GM23338 (cell line): ENCODE measurements around the gene RPTOR. TPM values are rescaled to one million over a fixed set of nuclear protein-coding genes. Genes with fewer than 3 reads are reported as not detected.
A peak's percentile ranks its signal among the peaks of the same experiment; 100 is the strongest.

Source experiments
- ATAC-seq: fragments of 200-7000 bp; cut with Tn5 transposase; 3 replicates; pipeline ENCODE4 v1.9.1; 2020
- DNase-seq: peaks from one replicate; pipeline ENCODE4 v3.0.0-alpha.2; 2015; ENCODE audit warnings: low spot score
- H2AFZ ChIP-seq: fragments of 200-600 bp; sonication (generic); 2 replicates; pipeline ENCODE4 v1.8.0; 2016; ENCODE audit warnings: antibody characterized with exemption, mild to moderate bottlenecking, moderate library complexity
- H3F3A ChIP-seq: fragments of 200-600 bp; sonication (generic); replicated peaks from 2 replicates; pipeline ENCODE4 v1.8.0; 2017; ENCODE audit warnings: antibody characterized with exemption, mixed run types, low read depth
- H3K27ac ChIP-seq: fragments of 200-600 bp; sonication (generic); 2 replicates; pipeline ENCODE4 v1.6.1; 2016; ENCODE audit warnings: low read depth
- H3K27me3 ChIP-seq: fragments of 200-600 bp; sonication (generic); 2 replicates; pipeline ENCODE4 v1.8.0; 2016; ENCODE audit warnings: mild to moderate bottlenecking, mixed run types, moderate library complexity; ENCODE audit not compliant: insufficient read depth
- H3K36me3 ChIP-seq: fragments of 200-600 bp; sonication (generic); 2 replicates; pipeline ENCODE4 v1.8.0; 2016; ENCODE audit warnings: mild to moderate bottlenecking; ENCODE audit not compliant: insufficient read depth
- H3K4me1 ChIP-seq: fragments of 200-600 bp; sonication (generic); 2 replicates; pipeline ENCODE4 v1.8.0; 2016; ENCODE audit warnings: mild to moderate bottlenecking, moderate library complexity; ENCODE audit not compliant: insufficient read depth
- H3K4me2 ChIP-seq: fragments of 200-600 bp; sonication (generic); 2 replicates; pipeline ENCODE4 v1.7.1; 2017; ENCODE audit warnings: mixed run types
- H3K4me3 ChIP-seq: fragments of 200-600 bp; sonication (generic); 2 replicates; pipeline ENCODE4 v1.6.1; 2016; ENCODE audit warnings: mixed run types
- H3K79me2 ChIP-seq: fragments of 200-600 bp; sonication (generic); replicated peaks from 2 replicates; pipeline ENCODE4 v1.8.0; 2017; ENCODE audit warnings: mild to moderate bottlenecking; ENCODE audit not compliant: insufficient read depth
- H3K9me2 ChIP-seq: fragments of 200-600 bp; sonication (generic); 2 replicates; pipeline ENCODE4 v1.8.0; 2017; ENCODE audit not compliant: insufficient read depth
- H4K20me1 ChIP-seq: fragments of 200-600 bp; sonication (generic); replicated peaks from 2 replicates; pipeline ENCODE4 v1.8.0; 2017; ENCODE audit warnings: mild to moderate bottlenecking; ENCODE audit not compliant: insufficient read depth
- H3K27ac Mint-ChIP-seq: 2 replicates; pipeline ENCODE4 v1.8.0; 2020; ENCODE audit warnings: inconsistent platforms, mild to moderate bottlenecking, moderate library complexity, mixed read lengths
- H3K27me3 Mint-ChIP-seq: 3 replicates; pipeline ENCODE4 v1.8.0; 2022; ENCODE audit warnings: low read depth, mild to moderate bottlenecking, moderate library complexity, mixed read lengths, inconsistent platforms; ENCODE audit not compliant: insufficient read depth, poor library complexity
- H3K36me3 Mint-ChIP-seq: 3 replicates; pipeline ENCODE4 v1.8.0; 2021; ENCODE audit warnings: low read depth, mild to moderate bottlenecking, inconsistent platforms, moderate library complexity, mixed read lengths
- H3K4me1 Mint-ChIP-seq: 3 replicates; pipeline ENCODE4 v1.8.0; 2020; ENCODE audit warnings: mild to moderate bottlenecking, inconsistent platforms, mixed read lengths
- H3K4me3 Mint-ChIP-seq: 3 replicates; pipeline ENCODE4 v1.8.0; 2021; ENCODE audit warnings: moderate library complexity, mild to moderate bottlenecking, inconsistent platforms, mixed read lengths
- H3K9me3 Mint-ChIP-seq: 3 replicates; pipeline ENCODE4 v1.8.0; 2020; ENCODE audit warnings: moderate library complexity, mild to moderate bottlenecking, inconsistent platforms, mixed read lengths
- CREB1 ChIP-seq: fragments of 250-450 bp; sonication (Bioruptor Pico); IDR thresholded peaks from 2 replicates; pipeline ENCODE4 v1.5.0; 2020; ENCODE audit warnings: low read depth, mild to moderate bottlenecking, moderate library complexity
- CTCF ChIP-seq, 2 experiments: fragments of 200-600 bp in 1 of 2; sonication (generic) in 1 of 2; conservative IDR thresholded peaks; 2 replicates each; pipeline versions ENCODE4 v1.5.1 to v1.6.1; 2016 to 2017; ENCODE audit warnings: antibody characterized with exemption in 2 of 2, low read depth in 2 of 2, mild to moderate bottlenecking in 2 of 2, moderate library complexity in 1 of 2
- EZH2 ChIP-seq: fragments of 200-600 bp; sonication (generic); IDR thresholded peaks from one replicate; pipeline ENCODE4 v1.8.0; 2017; ENCODE audit warnings: antibody characterized with exemption, mild to moderate bottlenecking, low read depth; ENCODE audit not compliant: unreplicated experiment
- EZH2phosphoT487 ChIP-seq: fragments of 200-600 bp; sonication (generic); IDR thresholded peaks from one replicate; pipeline ENCODE4 v1.8.1; 2018; ENCODE audit warnings: antibody characterized with exemption; ENCODE audit not compliant: unreplicated experiment
- JUNB ChIP-seq: IDR thresholded peaks from one replicate; pipeline ENCODE4 v1.6.1; 2016; ENCODE audit warnings: antibody characterized with exemption; ENCODE audit not compliant: unreplicated experiment
- POLR2AphosphoS5 ChIP-seq: IDR thresholded peaks from 2 replicates; pipeline ENCODE4 v1.6.1; 2016; ENCODE audit warnings: antibody characterized with exemption, low read depth
- STAT1 ChIP-seq: IDR thresholded peaks from one replicate; pipeline ENCODE4 v1.6.1; 2016; ENCODE audit warnings: antibody characterized with exemption; ENCODE audit not compliant: unreplicated experiment
- ZNF331 ChIP-seq: fragments of 250-450 bp; sonication (Bioruptor Pico); IDR thresholded peaks from 2 replicates; pipeline ENCODE4 v1.5.0; 2020; ENCODE audit warnings: low read depth, mild to moderate bottlenecking, moderate library complexity
- ZNF462 ChIP-seq: fragments of 250-450 bp; sonication (Bioruptor Pico); IDR thresholded peaks from 2 replicates; pipeline ENCODE4 v1.5.0; 2020; ENCODE audit warnings: mild to moderate bottlenecking, moderate library complexity
- polyA plus RNA-seq: library from polyadenylated mRNA; unstranded; fragments of >200 nt; fragmentation: Nextera tagmentation; extraction: Ambion mirVana; gene quantifications from 2 replicates; pipeline ENCODE4 v1.2.1, GENCODE V29; 2016
- total RNA-seq: library from RNA; depleted of rRNA; stranded (reverse); fragments of >200 nt; shearing (Covaris generic); gene quantifications from 2 replicates; pipeline ENCODE4 v1.2.3, GENCODE V29; 2014
- TF ChIP-seq, protein P1 (sequence below): IDR thresholded peaks from 2 replicates; pipeline ENCODE4 v1.6.1; 2016; ENCODE audit warnings: antibody characterized with exemption

Gene RPTOR
- total and polyA plus RNA-seq, 2 experiments from 2014 or later: 9.5 to 38.0 TPM

GRCh38 chr17:80759377-80759673, 214.7 kb downstream of the RPTOR start (continued):
- TF ChIP-seq, protein P1, sequence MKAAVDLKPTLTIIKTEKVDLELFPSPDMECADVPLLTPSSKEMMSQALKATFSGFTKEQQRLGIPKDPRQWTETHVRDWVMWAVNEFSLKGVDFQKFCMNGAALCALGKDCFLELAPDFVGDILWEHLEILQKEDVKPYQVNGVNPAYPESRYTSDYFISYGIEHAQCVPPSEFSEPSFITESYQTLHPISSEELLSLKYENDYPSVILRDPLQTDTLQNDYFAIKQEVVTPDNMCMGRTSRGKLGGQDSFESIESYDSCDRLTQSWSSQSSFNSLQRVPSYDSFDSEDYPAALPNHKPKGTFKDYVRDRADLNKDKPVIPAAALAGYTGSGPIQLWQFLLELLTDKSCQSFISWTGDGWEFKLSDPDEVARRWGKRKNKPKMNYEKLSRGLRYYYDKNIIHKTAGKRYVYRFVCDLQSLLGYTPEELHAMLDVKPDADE: no peak
- TF ChIP-seq EZH2phosphoT487: no peak
- TF ChIP-seq CTCF (conservative IDR thresholded peaks at IDR 0.05; ENCODE audit: low read depth in 2 of 2): no peak
- no peak for TF ChIP-seq CREB1 (CRISPR knock-in tag)

GRCh38 chr17:80760511-80760911, 215.9 kb downstream of the RPTOR start:
- Mint-ChIP-seq H3K9me3 (no peaks in the 10 kb centered on the region), H3K4me1 (peaks cover 10% of the 10 kb centered on the region; the same call in 2 of the 3 replicates), H3K27ac (no peak overlapping the region), H3K27me3 (peaks cover 2% of the 10 kb centered on the region), H3K4me3 (no peak overlapping the region), H3K36me3 (peaks cover 9% of the 10 kb centered on the region)
- no peak overlapping the region for H3K4me3 ChIP-seq
- no peaks in the 10 kb centered on the region; the same call in 1 of the 2 replicates for H4K20me1 ChIP-seq
- H3K4me2 ChIP-seq: no peak overlapping the region
- no peaks in the 10 kb centered on the region for H3K27me3 ChIP-seq
- H3K9me2 ChIP-seq: no peaks in the 10 kb centered on the region
- DNase-seq (no peak), ATAC-seq (peak; percentile 72)
- H3F3A ChIP-seq: no peaks in the 10 kb centered on the region
- H3K4me1 ChIP-seq: no peaks in the 10 kb centered on the region
- no peaks in the 10 kb centered on the region for H3K79me2 ChIP-seq
- no peaks in the 10 kb centered on the region for H3K36me3 ChIP-seq
- no peak overlapping the region for H2AFZ ChIP-seq
- H3K27ac ChIP-seq: no peak overlapping the region
- TF ChIP-seq POLR2AphosphoS5 (no peak), CTCF (conservative IDR thresholded peaks at IDR 0.05; ENCODE audit: low read depth in 2 of 2) (no peak), ZNF331 (CRISPR knock-in tag) (no peak), EZH2 (no peak), CREB1 (CRISPR knock-in tag) (no peak), JUNB (no peak), STAT1 (no peak), ZNF462 (CRISPR knock-in tag) (no peak)
- TF ChIP-seq, protein P1: no peak
